Measurements from ENCODE around the gene HOMER2. TPM values are rescaled to one million over a fixed set of nuclear protein-coding genes. Genes with fewer than 3 reads are reported as not detected.

HOMER2 gene
- total and polyA plus RNA-seq, 2 experiments from 2014 or later: 5.9 to 14.5 TPM

GRCh38 chr15:82970078-82970686, 17.7 kb upstream of the HOMER2 start:
- 41% methylated on average over 3 of the region's 3 CpGs for WGBS (ENCODE audit: low lambda C conversion rate, missing lambda C conversion rate)
- no peak for DNase-seq (ENCODE audit: low spot score)

DNA sequence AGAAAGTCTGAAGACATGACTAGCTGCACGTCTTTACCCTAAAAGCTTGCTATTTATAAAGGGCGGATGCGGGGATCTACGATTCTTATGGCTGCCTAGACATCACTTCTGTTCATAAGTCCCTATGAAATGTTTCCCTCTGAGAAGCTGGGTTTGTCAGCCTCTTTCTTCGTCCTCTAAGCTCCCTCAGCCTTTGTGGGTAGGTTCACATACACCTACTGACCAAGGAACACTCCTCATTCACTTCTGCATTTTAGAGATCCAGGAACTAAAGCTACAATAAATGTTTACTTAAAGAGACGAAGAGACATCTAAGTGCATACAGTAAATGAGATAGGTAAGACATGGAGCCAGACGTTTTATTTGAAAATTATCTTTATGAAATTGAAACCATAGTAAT, 16.8 kb upstream of the HOMER2 start:
- Histone ChIP-seq H3K36me3 (replicated peaks; ENCODE audit: insufficient read depth, low read depth) (no peaks in the 10 kb centered on the region), H3K27ac (no peak overlapping the region), H3K4me2 (no peak overlapping the region), H2AFZ (no peak overlapping the region), H3K4me3 (no peak overlapping the region), H3K4me1 (ENCODE audit: insufficient read depth) (no peaks in the 10 kb centered on the region), H3K9me3 (ENCODE audit: low read depth) (no peaks in the 10 kb centered on the region), H3K27me3 (no peaks in the 10 kb centered on the region), H3K9me2 (replicated peaks; ENCODE audit: insufficient read depth) (no peaks in the 10 kb centered on the region), H3K79me2 (no peaks in the 10 kb centered on the region), H4K20me1 (ENCODE audit: insufficient read depth, poor library complexity, severe bottlenecking) (no peaks in the 10 kb centered on the region)
- TF ChIP-seq, protein P1, sequence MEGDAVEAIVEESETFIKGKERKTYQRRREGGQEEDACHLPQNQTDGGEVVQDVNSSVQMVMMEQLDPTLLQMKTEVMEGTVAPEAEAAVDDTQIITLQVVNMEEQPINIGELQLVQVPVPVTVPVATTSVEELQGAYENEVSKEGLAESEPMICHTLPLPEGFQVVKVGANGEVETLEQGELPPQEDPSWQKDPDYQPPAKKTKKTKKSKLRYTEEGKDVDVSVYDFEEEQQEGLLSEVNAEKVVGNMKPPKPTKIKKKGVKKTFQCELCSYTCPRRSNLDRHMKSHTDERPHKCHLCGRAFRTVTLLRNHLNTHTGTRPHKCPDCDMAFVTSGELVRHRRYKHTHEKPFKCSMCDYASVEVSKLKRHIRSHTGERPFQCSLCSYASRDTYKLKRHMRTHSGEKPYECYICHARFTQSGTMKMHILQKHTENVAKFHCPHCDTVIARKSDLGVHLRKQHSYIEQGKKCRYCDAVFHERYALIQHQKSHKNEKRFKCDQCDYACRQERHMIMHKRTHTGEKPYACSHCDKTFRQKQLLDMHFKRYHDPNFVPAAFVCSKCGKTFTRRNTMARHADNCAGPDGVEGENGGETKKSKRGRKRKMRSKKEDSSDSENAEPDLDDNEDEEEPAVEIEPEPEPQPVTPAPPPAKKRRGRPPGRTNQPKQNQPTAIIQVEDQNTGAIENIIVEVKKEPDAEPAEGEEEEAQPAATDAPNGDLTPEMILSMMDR (IDR thresholded peaks at IDR 0.05; ENCODE audit: poor library complexity): no peak
- TF ChIP-seq EZH2 (IDR thresholded peaks at IDR 0.05; ENCODE audit: borderline replicate concordance) (no peak), EZH2phosphoT487 (IDR thresholded peaks at IDR 0.05; ENCODE audit: low read depth, severe bottlenecking, unreplicated experiment) (no peak)
- 78% methylated on average over 7 of the region's 7 CpGs for WGBS (ENCODE audit: low lambda C conversion rate, missing lambda C conversion rate)
- no peak for DNase-seq (ENCODE audit: low spot score)

More at GRCh38 chr15:82970078-82970686, 17.7 kb upstream of the HOMER2 start:
- H3K79me2 ChIP-seq: no peaks in the 10 kb centered on the region
- TF ChIP-seq, protein P1 (IDR thresholded peaks at IDR 0.05; ENCODE audit: poor library complexity): no peak
- TF ChIP-seq EZH2phosphoT487 (IDR thresholded peaks at IDR 0.05; ENCODE audit: low read depth, severe bottlenecking, unreplicated experiment) (no peak), EZH2 (IDR thresholded peaks at IDR 0.05; ENCODE audit: borderline replicate concordance) (no peak)
- H3K36me3 ChIP-seq (replicated peaks; ENCODE audit: insufficient read depth, low read depth): no peaks in the 10 kb centered on the region
- H3K4me2 ChIP-seq: no peak overlapping the region
- no peaks in the 10 kb centered on the region for H3K9me3 ChIP-seq (ENCODE audit: low read depth)
- no peaks in the 10 kb centered on the region for H4K20me1 ChIP-seq (ENCODE audit: insufficient read depth, poor library complexity, severe bottlenecking)
- H3K4me1 ChIP-seq (ENCODE audit: insufficient read depth): no peaks in the 10 kb centered on the region
- no peaks in the 10 kb centered on the region for H3K9me2 ChIP-seq (replicated peaks; ENCODE audit: insufficient read depth)
- H3K27ac ChIP-seq: no peak overlapping the region
- no peaks in the 10 kb centered on the region for H3K27me3 ChIP-seq
- H3K4me3 ChIP-seq: no peak overlapping the region
- H2AFZ ChIP-seq: no peak overlapping the region

DNA sequence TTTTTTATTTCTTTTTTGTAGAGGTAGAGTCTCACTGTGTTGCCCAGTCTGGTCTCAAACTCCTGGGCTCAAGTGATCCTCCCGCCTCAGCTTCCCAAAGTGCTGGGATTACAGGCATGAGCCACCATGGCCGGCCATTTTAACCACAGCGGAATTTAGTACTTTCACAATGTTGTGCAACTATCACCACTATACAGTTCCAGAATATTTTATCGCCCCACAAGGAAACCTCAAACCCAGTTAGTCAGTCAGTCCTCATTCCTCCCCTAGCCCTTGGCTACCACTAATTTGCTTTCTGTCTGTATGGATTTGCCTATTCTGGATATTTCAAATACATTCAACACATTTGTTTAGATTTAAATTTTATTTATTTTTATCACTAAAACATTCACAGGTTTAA, 15.5 kb upstream of the HOMER2 start:
- H3K9me2 ChIP-seq (replicated peaks; ENCODE audit: insufficient read depth): no peaks in the 10 kb centered on the region
- no peaks in the 10 kb centered on the region for H3K4me1 ChIP-seq (ENCODE audit: insufficient read depth)
- H3K36me3 ChIP-seq (replicated peaks; ENCODE audit: insufficient read depth, low read depth): no peaks in the 10 kb centered on the region
- no peak for DNase-seq (ENCODE audit: low spot score)
- no peaks in the 10 kb centered on the region for H3K9me3 ChIP-seq (ENCODE audit: low read depth)
- H3K27me3 ChIP-seq: no peaks in the 10 kb centered on the region
- H3K4me3 ChIP-seq: no peak overlapping the region
- no peak overlapping the region for H3K4me2 ChIP-seq
- no peak overlapping the region for H3K27ac ChIP-seq
- no peaks in the 10 kb centered on the region for H3K79me2 ChIP-seq
- 96% methylated on average over 4 of the region's 4 CpGs for WGBS (ENCODE audit: low lambda C conversion rate, missing lambda C conversion rate)
- TF ChIP-seq, protein P1 (IDR thresholded peaks at IDR 0.05; ENCODE audit: poor library complexity): no peak
- no peak for TF ChIP-seq EZH2 (IDR thresholded peaks at IDR 0.05; ENCODE audit: borderline replicate concordance)
- no peak for TF ChIP-seq EZH2phosphoT487 (IDR thresholded peaks at IDR 0.05; ENCODE audit: low read depth, severe bottlenecking, unreplicated experiment)
- no peak overlapping the region for H2AFZ ChIP-seq
- H4K20me1 ChIP-seq (ENCODE audit: insufficient read depth, poor library complexity, severe bottlenecking): no peaks in the 10 kb centered on the region

All from hepatocyte (in vitro differentiated cells).